HS-27A (cell line): ENCODE measurements around the gene TMEM218.
A peak's percentile ranks its signal among the peaks of the same experiment; 100 is the strongest.

ENCODE experiments used
- DNase-seq: peaks from one replicate; pipeline ENCODE4 v3.0.0-alpha.2; 2012; ENCODE audit warnings: low read depth, missing footprints

TMEM218 gene

DNA sequence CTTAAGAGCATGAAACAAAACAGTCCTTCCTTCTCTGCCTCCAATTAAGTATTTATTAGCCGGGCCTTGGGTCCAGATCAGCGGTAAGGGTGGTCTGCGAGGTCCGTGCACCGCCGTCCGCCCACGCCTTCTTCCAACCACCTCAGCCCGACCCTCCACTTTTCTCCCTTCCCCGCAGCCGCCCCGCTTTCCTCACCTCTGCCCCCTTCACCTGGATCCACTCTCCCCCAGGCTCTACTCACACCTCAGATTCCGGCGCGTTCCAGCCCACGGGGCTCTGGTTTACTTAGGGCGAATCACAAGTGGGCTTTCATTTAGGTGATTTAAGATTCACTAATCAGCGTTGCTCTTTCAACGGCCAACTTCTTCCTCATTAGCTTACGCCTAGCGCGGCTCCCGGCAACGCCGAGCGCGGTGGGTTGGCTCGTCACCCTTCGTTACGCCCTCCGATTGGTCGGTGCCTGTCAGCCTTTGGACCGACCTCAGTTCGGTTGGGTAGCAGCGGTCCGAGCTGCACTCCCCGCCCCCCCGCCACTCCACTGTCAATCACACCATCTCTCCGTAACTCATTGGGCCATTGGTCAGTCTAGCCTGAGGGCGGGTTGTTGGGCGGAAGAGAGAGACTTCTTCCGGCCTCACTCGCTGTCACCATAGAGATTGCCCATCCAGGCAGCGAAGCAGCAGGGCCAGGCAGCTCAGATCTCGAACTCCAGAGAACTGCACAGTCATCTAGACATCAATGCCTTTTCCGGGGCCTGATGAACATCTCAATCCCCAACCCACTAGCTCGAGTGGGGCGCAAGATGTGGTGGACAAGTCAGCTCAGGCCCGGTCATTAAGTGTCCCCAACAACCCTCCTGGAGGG is at the start of gene TMEM218:
Gene TMEM218, minus strand, starts transcription at position 284 of the 865 bp plus-strand sequence. CDS start 9,385 bp downstream, outside the sequence.
- peak; percentile 57 for DNase-seq

DNA sequence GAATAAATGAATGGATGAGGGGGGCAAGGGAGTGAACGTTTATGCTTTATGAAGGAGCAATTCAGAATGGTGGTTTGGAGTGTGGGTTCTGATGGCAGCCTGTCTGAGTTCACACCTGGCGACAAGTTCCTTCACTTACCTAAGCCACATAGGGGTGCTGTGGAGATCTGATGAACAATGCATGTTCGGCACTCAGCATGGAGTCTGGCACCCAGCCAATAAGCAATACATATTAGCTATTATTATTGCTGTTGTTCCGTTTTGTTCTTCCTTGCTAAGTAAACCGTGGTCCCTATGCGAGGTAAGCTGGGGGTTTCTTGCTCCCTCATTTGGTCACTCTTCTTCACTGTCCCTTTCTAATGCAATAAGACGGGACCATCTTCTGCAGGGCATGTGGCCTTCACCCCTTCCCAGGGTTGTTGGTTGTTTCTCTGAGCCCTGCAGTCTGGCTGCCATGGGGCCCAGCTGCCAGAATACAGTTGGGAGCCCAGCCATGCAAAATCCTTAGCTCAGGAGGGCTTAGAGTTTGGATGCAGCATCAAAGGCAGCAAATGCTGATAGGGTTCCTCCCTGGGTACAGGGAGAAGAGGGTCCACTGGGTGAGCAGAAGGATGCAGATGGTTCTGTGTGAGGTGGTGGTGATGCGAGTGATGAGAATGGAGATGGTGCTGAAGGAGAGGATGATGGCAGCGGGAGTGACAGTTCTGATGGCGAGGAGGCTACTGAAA is 46.7 kb upstream of the TMEM218 start:
- no peak for DNase-seq

DNA sequence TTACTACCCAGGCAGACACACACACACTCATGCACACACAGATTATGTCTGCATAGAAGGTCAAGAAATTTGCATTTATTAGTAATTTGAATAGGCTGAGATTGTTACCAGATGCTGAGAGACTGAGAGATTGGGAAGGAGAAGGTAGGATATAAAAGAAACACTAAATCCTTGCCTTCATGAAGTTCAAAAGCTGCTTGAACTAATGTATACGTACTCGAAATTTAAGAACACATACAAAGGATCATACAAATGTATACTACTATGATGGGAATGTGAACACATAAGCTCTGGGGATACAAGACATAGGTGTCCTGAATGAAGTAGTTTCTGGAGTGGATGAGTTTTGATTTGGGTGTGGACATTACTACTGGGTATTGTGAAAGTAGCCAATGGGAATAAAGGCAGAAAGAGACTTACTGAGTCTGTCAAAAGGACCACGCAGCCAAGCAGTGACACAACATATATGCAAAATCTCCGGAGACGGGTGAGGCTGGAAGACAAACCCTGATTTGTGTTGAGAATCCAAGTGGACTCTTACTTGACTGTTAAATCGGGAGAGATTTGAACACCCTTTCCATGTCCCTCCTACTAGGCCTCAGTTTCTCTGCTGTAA is 45.8 kb upstream of the TMEM218 start:
- no peak for DNase-seq

DNA sequence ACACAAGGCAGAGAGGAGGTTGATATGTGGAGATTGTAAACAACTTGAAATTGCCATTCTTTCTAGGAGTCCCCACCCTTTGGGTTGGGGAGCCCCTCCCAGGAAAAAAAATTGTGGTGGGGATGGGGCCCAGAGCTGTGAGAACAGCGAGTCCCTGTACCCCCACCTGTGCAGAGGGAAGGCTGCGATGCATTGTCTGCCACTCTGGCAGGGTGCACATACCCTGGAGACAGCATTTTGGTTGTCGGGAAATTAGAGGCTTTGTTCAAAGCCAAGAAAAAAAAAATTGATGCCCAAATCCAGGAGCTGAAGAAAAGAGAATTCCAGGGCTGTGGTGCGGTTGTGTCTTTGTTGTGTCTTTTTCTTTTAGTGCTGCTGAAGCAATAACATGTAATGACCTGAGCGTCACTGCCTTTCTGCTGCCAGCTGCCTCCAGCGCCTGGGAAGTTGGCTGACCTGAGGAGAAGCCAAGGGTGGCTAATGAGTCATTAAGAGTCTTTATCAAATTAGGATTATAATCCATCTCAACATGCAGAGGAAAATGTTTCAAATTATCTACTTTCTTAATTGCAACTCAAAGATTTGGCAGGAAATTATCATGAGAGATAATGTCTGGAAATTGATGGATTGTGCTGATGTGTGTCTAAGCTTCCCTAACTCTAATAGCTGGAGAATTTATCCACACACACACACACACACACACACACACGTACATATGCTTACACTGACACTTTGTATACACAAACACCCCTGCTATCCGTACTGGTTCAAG is 45.1 kb upstream of the TMEM218 start:
- DNase-seq, result no peak

DNA sequence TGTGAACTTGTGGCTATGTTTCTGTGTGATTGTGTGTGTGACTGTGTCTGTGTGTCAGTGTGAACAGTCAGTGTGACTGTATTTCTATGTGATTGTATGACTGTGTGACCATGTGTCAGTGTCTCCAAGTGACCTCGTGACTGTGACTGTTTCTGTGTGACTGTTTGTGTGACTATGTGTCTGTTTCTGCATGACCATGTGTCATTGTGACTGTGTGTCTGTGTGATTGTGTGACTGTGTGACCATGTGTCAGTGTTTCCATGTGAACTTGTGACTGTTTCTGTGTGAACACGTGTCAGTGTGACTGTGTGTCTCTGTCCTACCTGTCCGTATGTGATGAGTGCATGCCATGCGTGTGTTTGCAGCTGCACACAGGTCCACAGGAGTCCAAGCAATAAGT is 44.3 kb upstream of the TMEM218 start:
- DNase-seq, result no peak

DNA sequence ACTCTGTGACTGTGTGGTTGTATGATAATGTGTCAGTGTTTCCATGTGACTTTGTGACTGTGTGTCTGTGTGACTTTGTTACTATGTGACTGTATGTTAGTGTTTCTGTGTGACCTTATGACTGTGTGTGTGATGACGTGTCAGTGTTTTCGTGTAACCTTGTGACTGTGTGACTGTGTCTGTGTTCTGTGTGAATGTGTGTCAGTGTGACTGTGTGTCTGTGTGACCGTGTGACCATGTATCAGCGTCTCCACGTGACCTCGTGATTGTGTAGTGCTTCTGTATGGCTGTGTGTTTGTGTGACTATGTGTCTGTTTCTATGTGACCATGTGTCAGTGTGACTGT is 43.6 kb upstream of the TMEM218 start:
- no peak for DNase-seq

DNA sequence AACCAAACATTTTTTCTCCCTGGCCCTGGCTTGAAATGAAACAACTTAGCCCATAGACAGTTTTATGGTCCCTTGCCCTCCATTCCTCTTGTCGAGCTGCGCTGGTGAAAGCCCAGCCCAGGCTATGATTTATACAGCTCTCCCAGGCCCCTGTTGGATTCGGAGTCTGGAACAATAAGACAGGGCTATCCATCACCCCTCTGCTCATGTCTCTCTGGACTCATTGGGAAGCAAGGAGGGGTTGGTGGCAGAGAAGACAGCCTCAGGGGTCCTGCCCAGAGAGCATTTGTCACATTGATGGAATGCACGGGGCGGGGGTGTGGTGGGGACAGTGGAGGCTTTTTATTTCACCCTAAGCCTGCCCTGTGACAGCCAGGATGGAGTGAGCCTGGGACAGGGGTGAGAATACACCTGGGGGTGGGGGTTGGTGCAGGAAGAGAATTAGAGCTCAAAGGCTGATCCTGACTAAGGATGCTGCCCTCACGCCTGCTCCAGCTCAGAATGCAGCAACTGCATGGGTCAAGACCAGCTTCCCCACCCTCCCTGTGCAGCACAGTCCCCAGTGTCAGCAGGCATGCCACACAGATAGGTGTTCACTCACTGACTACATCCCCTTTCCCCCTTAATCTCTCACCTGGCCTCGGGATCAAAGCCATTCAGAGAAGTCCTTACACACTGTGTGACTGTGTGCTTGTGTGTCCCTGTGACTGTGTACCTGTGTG is 43.1 kb upstream of the TMEM218 start:
- DNase-seq, result no peak

DNA sequence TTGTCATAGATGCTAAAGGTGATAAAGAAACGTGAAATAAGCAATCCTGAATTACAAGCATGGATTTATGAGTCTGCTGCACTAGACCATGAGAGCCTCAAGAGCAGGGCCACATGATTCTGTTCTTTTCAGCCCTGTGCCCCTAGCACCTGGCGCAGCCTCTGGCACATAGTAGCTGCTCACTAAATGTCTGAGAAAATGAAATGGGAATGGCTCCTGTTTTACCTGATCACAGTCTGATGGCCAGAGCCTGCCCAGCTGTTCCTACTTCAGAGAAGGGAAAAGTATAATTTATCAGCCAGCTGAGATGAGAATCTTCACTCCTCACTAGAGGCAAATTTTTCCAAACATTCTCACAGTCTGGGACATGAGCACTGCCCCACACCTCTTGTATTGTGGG is 42.4 kb upstream of the TMEM218 start:
- no peak for DNase-seq

DNA sequence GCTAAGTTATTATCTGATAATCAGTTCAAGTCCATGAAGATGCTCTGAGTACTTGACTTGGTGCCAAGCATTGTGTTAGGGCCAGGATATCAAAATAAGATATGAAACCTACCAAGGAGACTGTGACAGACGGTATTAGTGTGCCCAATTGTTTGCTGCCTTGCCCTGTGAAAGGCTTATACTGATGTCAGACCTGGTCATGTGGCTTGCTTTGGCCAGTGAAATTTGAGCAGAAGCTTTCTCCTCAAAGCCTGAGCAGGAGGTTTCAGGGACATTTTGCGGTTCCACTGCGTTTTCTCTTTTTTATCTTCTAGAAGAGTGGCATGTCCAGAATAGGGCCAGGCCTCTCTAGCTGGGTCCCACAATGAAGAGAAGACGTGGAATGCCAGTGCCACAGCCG is 37.3 kb upstream of the TMEM218 start:
- no peak for DNase-seq

DNA sequence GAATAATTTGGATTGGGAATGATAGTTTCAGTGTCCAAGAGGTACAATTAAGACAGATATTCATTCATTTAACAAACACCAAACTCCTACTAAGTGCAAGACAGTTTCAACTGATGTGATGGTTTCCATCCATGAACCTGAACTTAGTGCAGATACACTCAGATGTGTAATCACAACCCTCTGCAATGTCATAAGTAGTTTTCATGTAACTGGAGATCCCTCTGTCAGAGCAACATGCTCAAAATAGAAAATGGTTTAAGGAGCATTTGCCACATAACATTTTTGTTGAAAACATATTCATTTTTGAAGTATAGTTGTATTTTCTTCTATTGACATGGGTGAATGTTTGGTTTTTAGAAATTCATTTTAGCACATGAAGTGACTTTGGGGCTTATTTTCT is 36.6 kb upstream of the TMEM218 start:
- DNase-seq, result no peak

DNA sequence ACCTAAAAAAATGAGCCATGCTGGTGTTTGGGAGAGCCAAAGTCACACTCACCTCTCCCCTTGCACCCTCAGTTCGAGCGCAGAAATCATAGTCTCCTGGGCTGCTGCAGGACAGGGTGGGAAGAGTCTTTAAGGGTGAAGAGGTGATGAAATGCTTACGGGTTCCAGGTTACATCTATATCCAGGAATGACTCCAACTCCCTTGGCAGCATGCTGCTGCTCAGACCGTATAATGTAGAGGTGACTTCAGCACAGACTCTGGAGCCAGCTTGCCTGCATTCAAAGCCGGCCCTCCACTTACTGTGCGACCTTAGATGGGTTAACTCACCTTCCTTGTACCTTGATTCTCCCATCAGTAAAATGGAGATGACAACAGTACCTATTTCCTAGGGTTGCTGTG is 35.9 kb upstream of the TMEM218 start:
- DNase-seq, result no peak

DNA sequence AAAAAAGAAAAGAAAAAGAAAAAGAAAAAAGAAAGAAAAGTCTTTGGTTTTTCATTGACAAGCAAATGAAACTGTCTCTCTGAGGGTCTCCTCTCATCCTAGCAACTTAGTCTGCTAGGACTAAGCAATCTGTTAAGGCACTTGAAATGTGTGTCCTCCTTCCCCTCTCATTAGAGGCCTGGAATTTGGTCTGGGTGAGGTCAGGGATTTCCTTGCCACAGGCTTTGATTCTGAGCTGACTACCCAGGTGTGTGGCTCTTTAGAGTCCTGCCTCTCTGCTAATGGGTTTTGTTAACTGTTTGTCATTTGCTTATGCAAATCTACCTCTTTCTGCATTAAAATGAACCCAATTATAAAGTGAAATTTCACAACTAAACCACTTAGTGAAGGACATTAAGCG is 34.8 kb upstream of the TMEM218 start:
- no peak for DNase-seq

DNA sequence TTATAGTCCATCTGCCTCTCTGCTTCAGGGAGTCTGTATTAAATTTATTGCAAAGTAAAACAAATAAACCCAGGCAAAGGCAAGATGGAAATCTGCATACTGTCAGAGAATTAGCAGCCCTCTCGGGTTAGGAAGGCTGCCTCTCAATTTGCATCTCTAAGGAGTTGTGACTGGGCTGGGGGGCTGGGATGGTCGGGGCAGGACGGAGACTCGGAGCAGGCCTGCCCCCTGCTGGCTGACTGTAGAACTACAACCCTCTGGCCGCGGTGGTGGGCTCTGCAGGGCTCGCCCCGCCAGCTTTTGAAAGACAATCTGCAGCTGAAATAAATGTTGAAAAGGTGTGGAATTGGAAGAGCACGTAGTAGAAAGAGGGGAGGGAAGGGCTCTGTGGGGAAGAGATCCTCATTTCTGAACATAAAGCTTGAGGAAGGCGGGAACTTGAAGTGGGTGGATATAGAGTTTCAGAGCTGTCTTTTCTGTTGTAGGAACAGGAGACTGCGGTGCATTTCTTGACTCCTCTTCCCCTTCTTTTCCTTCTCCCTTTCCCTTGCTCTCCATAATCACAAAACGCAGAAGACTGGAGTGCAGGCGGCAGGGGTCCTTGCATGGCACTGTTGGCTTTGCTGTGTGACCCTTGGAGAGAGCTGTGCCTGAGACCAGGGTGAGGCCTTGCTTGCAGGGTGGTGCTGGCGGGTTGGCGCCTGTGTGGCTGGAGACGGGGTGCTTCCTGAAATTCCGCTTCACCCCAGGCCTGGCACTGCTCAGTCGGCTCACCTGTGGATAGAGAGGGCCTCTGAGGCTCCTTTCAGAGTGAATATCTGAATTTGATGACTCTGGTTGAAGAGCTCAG is 30.5 kb upstream of the TMEM218 start:
- DNase-seq, result no peak

DNA sequence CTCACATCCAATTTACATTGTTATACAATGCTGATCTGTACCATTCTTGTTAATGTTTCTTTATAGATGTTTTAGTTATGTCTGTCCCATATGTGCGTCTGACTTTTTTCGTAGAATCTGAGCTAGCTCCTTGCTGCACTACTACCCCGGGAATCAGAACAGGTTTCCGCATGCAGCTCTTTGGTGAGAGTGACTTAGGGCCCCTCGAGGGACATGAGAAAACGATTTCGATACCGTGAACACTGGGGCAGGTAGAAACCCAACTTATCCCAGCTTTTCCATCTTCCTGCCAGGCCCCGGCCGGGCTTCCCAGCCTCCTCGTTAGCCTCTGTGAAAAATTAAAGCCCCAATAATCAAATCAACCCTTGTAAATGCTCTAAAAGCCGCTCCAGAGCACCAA is 29.8 kb upstream of the TMEM218 start:
- no peak for DNase-seq

DNA sequence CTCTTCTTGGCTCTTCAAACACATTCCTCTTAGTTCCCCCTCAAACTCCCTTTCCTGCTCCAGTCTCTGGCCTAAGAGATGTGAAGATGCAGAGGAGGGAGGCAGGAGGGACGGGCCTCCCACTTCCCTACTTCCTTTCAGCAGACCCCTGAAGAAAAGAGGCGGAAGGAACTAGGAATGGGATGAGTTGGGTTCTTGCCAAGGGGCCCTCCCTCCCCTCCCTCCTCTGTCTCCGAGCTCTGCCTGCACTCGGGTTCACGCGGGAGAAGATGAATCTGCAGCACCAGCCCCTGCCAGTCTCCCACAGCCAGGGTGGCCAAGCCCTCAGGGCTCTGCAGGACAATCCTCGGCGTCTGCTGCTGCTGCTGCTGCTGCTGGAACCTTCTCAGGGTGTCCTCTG is 28.8 kb upstream of the TMEM218 start:
- no peak for DNase-seq

DNA sequence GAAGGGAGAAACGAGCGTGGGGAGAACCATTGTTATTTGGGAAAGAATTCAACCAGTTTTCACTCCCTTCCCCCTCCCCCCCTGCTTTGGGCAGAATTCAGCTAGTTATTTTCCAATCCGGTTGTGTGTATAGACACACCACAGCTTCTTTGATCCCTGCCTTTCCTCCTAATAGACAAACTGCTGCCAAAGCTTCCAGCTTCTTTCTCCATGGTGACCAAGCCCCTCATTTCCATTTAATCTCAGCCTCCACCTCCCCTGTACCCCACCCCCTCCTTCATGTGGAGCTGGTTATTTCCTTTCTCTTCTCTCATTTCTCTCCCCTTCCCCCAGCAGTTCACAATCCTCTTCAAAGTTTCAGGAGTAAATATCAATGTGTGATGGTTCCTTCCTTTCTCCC is 28.4 kb upstream of the TMEM218 start:
- no peak for DNase-seq

DNA sequence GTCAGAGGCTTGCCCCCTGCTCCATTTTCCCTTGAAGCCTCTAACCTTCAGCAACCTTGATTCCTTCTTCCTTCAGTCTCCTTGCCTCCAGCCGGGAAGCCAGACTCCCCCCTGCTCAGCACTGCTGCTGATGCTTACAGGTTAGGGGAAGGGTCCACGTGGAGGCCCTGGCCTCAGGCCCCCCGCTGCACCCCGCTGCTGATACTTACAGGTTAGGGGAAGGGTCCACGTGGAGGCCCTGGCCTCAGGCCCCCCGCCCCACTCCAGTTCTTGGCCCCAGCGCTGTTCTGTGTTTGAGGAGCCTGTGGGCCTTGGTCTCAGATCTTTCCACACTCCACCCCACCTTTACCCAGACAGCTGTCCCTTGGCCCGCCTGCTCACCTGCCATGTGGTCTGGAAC is 27.5 kb upstream of the TMEM218 start:
- DNase-seq, result no peak

DNA sequence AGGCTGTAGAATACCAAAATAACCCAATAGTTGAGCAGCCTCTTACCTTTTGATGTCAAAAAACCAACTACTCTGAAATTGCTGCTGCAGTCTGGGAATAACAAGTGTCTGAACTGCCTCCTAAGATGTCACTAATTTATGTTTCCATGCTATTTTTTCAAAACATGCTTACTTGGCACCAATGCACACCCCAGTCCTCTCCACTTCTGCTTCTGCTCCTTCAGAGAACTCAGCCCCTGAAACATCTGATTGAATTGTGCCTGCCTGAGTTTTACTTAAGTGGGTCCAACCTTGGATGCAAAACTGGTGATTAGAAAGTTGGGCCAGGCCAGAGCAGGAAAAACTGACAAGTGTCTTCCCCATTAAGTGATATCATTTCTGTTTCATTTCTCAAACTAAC is 24.6 kb upstream of the TMEM218 start:
- DNase-seq, result no peak

DNA sequence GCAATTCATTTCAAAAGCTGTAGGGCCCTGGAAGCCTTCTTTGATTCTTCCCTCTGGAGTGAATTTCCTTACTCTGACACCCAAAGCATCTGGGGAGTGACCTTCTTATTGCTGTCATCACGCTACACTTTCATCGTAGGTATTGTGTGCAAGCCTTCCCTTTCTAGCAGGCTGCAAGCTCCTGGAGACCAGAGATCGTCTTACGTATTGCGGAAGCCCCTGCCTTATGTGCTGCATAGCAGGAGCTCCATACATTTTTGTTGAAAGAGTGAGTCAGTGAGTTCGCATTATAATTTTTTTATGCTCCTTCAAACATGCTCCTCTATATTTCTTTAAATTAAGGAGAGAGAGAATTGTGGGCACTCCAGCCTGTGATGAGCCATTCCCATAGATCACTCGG is 21.2 kb upstream of the TMEM218 start:
- DNase-seq, result no peak

DNA sequence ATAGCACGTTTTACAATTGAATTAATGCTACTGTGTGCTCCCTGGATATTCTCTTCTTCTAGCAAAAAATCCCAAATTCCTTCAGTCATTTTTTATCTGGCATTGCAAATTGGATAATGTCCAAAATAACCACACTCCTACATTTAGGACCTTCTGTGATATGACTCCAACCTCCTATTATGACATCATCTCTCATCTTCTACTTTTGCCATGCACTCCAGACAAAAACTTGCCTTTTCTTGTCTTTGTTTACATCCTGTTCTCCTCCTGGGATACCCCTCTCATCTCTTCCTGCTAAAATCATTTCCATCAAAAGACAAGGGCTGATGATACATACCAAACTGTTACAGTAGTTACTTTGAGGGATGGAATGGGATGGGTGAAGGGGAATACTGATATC is 20.6 kb upstream of the TMEM218 start:
- no peak for DNase-seq
